ENCODE data around the gene NSUN6.

The NSUN6 gene

DNA sequence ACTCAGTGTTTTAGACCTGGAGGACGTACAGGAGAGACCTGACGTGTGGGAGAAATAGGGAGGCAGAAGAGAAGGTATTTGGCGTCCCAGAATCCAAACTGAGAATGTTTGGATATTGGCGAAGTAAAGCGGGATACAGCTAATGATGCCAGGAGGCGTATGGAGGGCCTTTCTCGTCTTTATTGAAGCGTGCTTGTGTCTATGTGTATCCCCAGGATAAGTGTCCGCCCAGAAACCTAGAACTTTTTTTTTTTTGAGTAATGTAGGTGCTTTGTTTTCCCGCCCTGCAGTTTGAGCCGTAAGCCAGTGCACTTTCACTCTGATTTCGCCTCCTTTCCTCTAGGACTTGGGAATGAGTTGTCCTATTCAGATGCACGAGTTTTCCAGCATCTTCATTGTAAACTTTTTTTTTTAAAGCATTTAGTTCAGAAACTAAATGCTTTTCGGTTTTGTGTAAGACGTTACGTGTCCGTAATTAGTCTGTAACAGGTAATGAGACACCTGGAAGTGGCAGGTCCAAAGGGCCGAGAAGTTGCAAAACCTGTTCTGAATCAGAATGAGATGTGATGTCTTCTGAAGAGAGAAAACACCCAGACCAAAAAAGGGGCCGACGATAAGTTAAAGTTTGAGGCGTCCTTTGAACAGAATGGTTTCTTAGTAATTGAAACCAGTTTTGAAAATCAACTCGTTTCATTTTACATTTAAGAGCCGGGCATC is 8.6 kb upstream of the NSUN6 start:
- Histone ChIP-seq H3K27ac (ENCODE audit: insufficient read depth, low read depth, low read length, poor library complexity, severe bottlenecking) (peak overlapping the region; percentile 95), H3K36me3 (ENCODE audit: control insufficient read depth, insufficient read depth, low read length) (no peaks in the 10 kb centered on the region), H3K4me3 (ENCODE audit: insufficient read depth, low read depth, low read length) (peak overlapping the region; percentile 87), H3K4me1 (ENCODE audit: control insufficient read depth, insufficient read depth, low read length) (no peaks in the 10 kb centered on the region), H3K9me3 (ENCODE audit: control insufficient read depth, low read length) (no peaks in the 10 kb centered on the region), H3K27me3 (ENCODE audit: control insufficient read depth, insufficient read depth, low read length, poor library complexity, severe bottlenecking) (no peaks in the 10 kb centered on the region)
- WGBS, 2 experiments, result 3 to 6% methylated on average over 22 to 23 of the region's 23 CpGs

DNA sequence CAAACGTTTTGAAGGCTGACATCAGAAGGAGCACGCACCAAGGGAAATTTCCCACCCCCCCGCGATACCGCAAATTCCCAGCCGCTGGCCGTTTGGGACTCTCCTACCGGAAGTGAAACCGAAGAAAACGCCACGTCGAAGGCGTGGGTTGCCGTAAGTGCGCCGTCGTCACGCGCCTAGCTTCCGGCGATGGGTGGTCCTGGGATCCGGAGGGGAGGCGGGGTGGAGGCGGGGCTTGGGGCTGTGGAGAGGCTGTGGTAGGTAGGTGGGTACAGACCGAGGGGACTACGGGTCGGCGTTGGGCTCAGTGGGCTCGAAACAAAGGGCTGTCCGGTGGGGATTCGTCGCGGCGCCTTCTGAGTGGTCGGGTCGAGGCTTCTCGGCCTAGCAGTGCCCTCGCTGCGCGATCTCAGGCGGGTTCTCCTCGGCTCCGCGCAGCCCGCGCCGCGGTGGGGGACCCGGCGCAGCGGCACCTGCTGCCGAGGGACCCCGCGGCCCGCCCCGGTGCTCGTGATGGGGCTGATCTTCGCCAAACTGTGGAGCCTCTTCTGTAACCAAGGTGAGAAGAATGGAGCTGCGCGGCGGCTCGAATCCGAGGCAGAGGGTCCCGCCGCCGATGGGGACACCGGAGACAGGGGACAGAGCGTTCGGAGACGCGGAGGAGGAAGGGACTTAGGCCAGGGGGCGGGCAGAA is 7.9 kb upstream of the NSUN6 start, which contains the start of gene ARL5B:
Gene ARL5B (plus strand): TSS at position 307 of the 694 bp plus-strand sequence. CDS start 207 bp downstream, at position 514.
- H3K4me3 ChIP-seq (ENCODE audit: insufficient read depth, low read depth, low read length), result peak within 1 kb of the TSS; percentile 87
- H3K9me3 ChIP-seq (ENCODE audit: control insufficient read depth, low read length), result no peaks in the 10 kb centered on the region
- peak within 1 kb of the TSS; percentile 95 for H3K27ac ChIP-seq (ENCODE audit: insufficient read depth, low read depth, low read length, poor library complexity, severe bottlenecking)
- no peaks in the 10 kb centered on the region for H3K27me3 ChIP-seq (ENCODE audit: control insufficient read depth, insufficient read depth, low read length, poor library complexity, severe bottlenecking)
- no peaks in the 10 kb centered on the region for H3K4me1 ChIP-seq (ENCODE audit: control insufficient read depth, insufficient read depth, low read length)
- H3K36me3 ChIP-seq (ENCODE audit: control insufficient read depth, insufficient read depth, low read length), result no peaks in the 10 kb centered on the region
- 0 to 1% methylated on average over 72 of the region's 72 CpGs for WGBS, 2 experiments

DNA sequence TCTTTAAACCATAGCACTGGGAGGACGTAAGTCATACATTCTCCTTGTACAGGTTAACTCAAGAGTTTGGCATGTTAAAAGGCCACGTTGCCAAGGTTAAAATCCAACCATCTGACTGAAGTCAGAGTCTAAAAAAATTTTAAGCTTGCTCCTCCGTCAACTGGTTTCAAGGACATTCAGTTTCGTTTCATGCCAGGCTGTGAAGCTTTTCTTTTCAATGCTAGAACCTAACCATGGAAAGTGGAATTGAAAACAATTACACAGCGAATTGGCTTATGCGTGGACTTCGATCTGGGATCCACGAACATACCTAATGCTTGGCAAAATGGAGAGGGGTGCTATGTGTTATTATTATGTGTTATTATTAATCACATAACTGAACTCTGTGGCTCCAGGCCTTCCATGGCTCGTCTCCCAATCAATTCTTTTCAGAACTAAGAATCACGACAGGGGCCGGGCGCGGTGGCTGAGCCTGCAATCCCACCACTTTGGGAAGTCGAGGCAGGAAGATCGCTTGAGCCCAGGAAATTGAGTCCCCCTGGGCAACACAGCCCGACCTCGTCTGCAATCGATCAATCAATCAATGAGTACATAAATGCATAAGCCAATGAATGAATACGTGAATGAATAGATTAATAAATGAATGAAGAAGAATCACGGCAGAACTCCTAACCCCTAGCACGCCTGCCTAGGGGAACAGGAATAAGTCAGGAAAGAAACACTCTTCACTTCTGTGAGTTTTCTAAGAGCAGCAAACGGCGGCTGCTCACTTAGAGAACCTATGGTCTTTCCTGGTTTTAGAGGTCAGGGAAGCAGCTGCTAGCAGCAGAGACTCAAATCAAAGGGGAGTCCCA is 7.1 kb upstream of the NSUN6 start:
- WGBS, 2 experiments, result 41 to 44% methylated on average over 22 to 23 of the region's 23 CpGs
- Histone ChIP-seq H3K27ac (ENCODE audit: insufficient read depth, low read depth, low read length, poor library complexity, severe bottlenecking) (peak overlapping the region; percentile 9), H3K4me1 (ENCODE audit: control insufficient read depth, insufficient read depth, low read length) (no peaks in the 10 kb centered on the region)

DNA sequence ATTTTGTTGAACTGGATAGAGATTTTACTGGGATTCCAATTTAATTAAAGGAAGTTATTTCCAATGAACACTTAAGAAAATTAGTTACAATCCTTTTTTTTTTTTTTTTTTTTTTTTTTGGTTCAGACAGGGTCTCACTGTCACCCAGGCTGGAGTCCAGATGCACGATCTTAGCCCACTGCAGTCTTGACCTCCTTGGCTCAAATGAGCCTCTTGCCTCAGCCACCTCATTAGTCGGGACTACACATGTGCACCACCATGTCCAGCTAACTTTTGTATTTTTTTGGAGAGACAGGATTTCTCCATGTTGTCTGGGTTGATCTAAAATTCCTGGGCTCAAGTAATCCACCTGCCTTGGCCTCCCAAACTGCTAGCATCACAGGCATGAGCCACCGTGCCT is 5.3 kb upstream of the NSUN6 start:
- Histone ChIP-seq H3K9me3 (ENCODE audit: control insufficient read depth, low read length) (no peaks in the 10 kb centered on the region), H3K36me3 (ENCODE audit: control insufficient read depth, insufficient read depth, low read length) (no peaks in the 10 kb centered on the region), H3K4me3 (ENCODE audit: insufficient read depth, low read depth, low read length) (no peak overlapping the region), H3K27me3 (ENCODE audit: control insufficient read depth, insufficient read depth, low read length, poor library complexity, severe bottlenecking) (no peaks in the 10 kb centered on the region), H3K27ac (ENCODE audit: insufficient read depth, low read depth, low read length, poor library complexity, severe bottlenecking) (no peak overlapping the region), H3K4me1 (ENCODE audit: control insufficient read depth, insufficient read depth, low read length) (peaks cover 4% of the 10 kb centered on the region)
- 88 to 96% methylated on average over 3 of the region's 3 CpGs for WGBS, 2 experiments

More for the DNA sequence above, 7.1 kb upstream of the NSUN6 start:
- H3K9me3 ChIP-seq (ENCODE audit: control insufficient read depth, low read length), result no peaks in the 10 kb centered on the region
- peak overlapping the region; percentile 87 for H3K4me3 ChIP-seq (ENCODE audit: insufficient read depth, low read depth, low read length)
- H3K27me3 ChIP-seq (ENCODE audit: control insufficient read depth, insufficient read depth, low read length, poor library complexity, severe bottlenecking), result no peaks in the 10 kb centered on the region
- H3K36me3 ChIP-seq (ENCODE audit: control insufficient read depth, insufficient read depth, low read length), result no peaks in the 10 kb centered on the region

DNA sequence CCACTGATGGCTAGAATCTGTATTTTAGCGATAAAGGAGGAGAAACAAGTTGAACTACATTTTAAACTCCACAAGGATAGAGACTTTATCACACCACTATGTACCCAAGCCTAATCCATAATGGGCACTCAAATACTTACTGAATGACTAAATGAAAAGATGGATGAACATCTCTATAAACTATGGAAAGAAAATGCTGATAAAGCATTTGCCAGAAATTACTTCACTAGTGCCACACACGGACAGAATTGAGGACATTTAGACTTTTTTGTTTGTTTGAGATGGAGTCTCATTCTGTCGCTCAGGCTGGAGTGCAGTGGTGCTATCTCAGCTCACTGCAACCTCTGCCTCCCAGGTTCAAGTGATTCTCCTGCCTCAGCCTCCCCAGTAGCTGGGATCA is 1.7 kb upstream of the NSUN6 start:
- Histone ChIP-seq H3K4me1 (ENCODE audit: control insufficient read depth, insufficient read depth, low read length) (peaks cover 10% of the 10 kb centered on the region), H3K9me3 (ENCODE audit: control insufficient read depth, low read length) (no peaks in the 10 kb centered on the region), H3K27ac (ENCODE audit: insufficient read depth, low read depth, low read length, poor library complexity, severe bottlenecking) (no peak overlapping the region), H3K36me3 (ENCODE audit: control insufficient read depth, insufficient read depth, low read length) (no peaks in the 10 kb centered on the region), H3K4me3 (ENCODE audit: insufficient read depth, low read depth, low read length) (no peak overlapping the region), H3K27me3 (ENCODE audit: control insufficient read depth, insufficient read depth, low read length, poor library complexity, severe bottlenecking) (no peaks in the 10 kb centered on the region)
- WGBS, 2 experiments, result 91 to 93% methylated on average over 3 of the region's 3 CpGs

DNA sequence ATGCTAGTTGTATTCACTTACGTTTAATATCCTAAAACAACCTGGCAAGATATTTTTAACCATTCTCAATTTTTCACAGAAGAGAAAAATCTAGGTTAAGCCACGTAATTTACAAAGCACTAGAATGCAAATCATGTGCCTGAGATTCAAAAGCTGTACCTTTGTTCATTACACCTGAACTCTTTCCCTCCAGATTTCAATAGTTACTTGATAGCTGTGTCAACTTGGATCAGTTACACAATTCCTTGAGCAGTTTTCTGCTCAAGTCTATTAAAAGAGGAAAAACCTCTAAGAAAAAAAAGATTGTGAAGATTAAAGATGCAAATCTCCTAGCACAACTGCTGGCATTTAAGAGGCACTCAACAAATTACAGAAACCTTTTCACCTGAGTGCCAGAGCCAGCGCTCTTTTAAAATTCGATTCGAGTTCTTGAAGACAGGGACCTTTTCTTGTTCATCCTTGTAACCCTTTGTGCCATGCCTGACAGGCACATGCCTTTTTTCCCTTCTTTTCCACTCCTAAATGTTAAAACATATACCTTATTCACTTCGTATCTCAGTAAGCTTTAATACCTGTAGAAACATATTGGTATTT is 886 bp downstream of the NSUN6 start:
- Histone ChIP-seq H3K36me3 (ENCODE audit: control insufficient read depth, insufficient read depth, low read length) (no peaks in the 10 kb centered on the region), H3K4me3 (ENCODE audit: insufficient read depth, low read depth, low read length) (peak overlapping the region; percentile 70), H3K27me3 (ENCODE audit: control insufficient read depth, insufficient read depth, low read length, poor library complexity, severe bottlenecking) (no peaks in the 10 kb centered on the region), H3K9me3 (ENCODE audit: control insufficient read depth, low read length) (no peaks in the 10 kb centered on the region), H3K4me1 (ENCODE audit: control insufficient read depth, insufficient read depth, low read length) (peaks cover 10% of the 10 kb centered on the region), H3K27ac (ENCODE audit: insufficient read depth, low read depth, low read length, poor library complexity, severe bottlenecking) (no peak overlapping the region)
- 9 to 15% methylated on average over 5 to 6 of the region's 6 CpGs for whole genome bisulfite sequencing, 2 experiments

DNA sequence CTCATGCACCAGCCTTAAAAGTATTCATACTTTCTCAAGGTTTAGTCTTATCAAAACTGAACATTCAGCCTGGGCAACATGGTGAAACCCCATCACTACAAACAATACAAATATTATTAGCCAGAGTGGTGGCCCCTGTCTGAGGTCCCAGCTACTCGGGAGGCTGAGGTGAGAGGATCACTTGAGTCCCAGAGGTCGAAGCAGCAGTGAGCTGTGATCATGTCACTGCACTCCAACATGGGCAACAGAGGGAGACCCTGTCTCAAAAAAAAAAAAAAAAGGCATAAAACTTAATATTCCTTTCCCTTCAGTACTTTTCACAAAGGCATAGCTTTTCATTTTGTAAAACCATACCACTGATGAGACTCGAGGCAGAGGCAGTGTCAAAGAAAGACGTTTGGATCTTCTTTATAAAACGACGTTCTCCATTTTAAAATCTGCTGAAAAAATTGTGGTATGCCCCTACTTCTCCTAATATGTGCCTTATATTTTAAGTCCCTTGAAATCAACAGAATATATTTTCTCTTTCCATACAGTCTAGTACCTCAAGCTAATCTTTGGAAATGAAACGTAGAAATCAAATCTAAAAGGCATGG is 1.9 kb downstream of the NSUN6 start:
- Histone ChIP-seq H3K27ac (ENCODE audit: insufficient read depth, low read depth, low read length, poor library complexity, severe bottlenecking) (no peak overlapping the region), H3K4me1 (ENCODE audit: control insufficient read depth, insufficient read depth, low read length) (peaks cover 10% of the 10 kb centered on the region), H3K36me3 (ENCODE audit: control insufficient read depth, insufficient read depth, low read length) (no peaks in the 10 kb centered on the region), H3K9me3 (ENCODE audit: control insufficient read depth, low read length) (no peaks in the 10 kb centered on the region), H3K4me3 (ENCODE audit: insufficient read depth, low read depth, low read length) (peak overlapping the region; percentile 70), H3K27me3 (ENCODE audit: control insufficient read depth, insufficient read depth, low read length, poor library complexity, severe bottlenecking) (no peaks in the 10 kb centered on the region)
- 89 to 92% methylated on average over 6 to 7 of the region's 7 CpGs for WGBS, 2 experiments

DNA sequence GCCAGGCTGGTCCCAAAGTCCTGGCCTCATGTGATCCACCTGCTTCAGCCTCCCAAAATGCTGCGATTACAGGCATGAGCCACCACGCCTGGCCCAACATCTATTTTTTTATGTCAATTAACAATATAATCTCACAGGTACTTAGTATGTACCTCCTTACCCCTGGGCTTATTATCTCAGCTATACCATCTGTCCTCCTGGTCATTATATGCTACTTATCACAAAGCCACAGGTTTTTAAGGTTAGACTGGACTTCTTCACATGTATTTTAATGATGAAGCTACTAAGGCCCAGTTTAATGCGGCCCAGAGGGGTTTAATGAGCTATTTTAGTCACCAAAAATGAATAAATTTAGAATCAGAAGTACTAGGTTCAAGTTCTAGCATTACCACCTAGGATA is 3.4 kb downstream of the NSUN6 start:
- Histone ChIP-seq H3K27ac (ENCODE audit: insufficient read depth, low read depth, low read length, poor library complexity, severe bottlenecking) (no peak overlapping the region), H3K27me3 (ENCODE audit: control insufficient read depth, insufficient read depth, low read length, poor library complexity, severe bottlenecking) (no peaks in the 10 kb centered on the region), H3K4me1 (ENCODE audit: control insufficient read depth, insufficient read depth, low read length) (peaks cover 10% of the 10 kb centered on the region), H3K36me3 (ENCODE audit: control insufficient read depth, insufficient read depth, low read length) (no peaks in the 10 kb centered on the region), H3K9me3 (ENCODE audit: control insufficient read depth, low read length) (no peaks in the 10 kb centered on the region), H3K4me3 (ENCODE audit: insufficient read depth, low read depth, low read length) (no peak overlapping the region)
- WGBS, 2 experiments, result 97 to 99% methylated on average over 3 of the region's 3 CpGs

DNA sequence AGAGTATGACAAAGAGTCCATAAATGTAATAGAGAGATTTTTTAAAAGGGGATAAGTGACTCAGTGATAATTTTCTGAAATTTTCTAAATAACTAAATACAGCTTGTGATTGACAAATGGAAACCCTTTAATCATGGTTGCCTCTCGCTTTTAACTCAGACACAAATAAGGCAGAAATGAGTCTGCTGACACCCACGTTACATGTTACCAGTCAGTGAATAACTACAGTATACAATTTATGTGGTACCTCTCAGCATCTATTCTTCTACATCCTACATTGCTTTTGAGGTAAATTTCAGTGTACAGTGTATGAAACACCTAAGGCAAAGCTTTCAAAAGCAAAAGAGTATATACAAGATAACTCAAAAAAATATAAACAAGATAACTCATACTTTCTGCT is 4.2 kb downstream of the NSUN6 start:
- H3K4me1 ChIP-seq (ENCODE audit: control insufficient read depth, insufficient read depth, low read length), result peaks cover 8% of the 10 kb centered on the region
- 94 to 100% methylated on average over 2 of the region's 2 CpGs for WGBS, 2 experiments
- no peaks in the 10 kb centered on the region for H3K36me3 ChIP-seq (ENCODE audit: control insufficient read depth, insufficient read depth, low read length)
- H3K4me3 ChIP-seq (ENCODE audit: insufficient read depth, low read depth, low read length), result no peak overlapping the region
- H3K27ac ChIP-seq (ENCODE audit: insufficient read depth, low read depth, low read length, poor library complexity, severe bottlenecking), result no peak overlapping the region
- no peaks in the 10 kb centered on the region for H3K9me3 ChIP-seq (ENCODE audit: control insufficient read depth, low read length)
- no peaks in the 10 kb centered on the region for H3K27me3 ChIP-seq (ENCODE audit: control insufficient read depth, insufficient read depth, low read length, poor library complexity, severe bottlenecking)

All from ectodermal cell (in vitro differentiated cells).